T-cell (primary cell): ENCODE results near the gene LINGO4. TPM values are rescaled to one million over a fixed set of nuclear protein-coding genes. Genes with fewer than 3 reads are reported as not detected.

ENCODE experiments used
- ATAC-seq, 4 experiments: fragments of 200-7000 bp in 3 of 4; fragments of 150-1000 bp in 1 of 4; cut with Tn5 transposase; replicated peaks in 1 of 4; 1 replicate in 3 of 4; 2 replicates in 1 of 4; pipeline ENCODE4 v1.10.0; 2021; ENCODE audit warnings: moderate library complexity in 3 of 4, mild to moderate bottlenecking in 2 of 4, moderate number of reproducible peaks in 1 of 4
- CTCF ChIA-PET, 2 donors: fragments of 300-600 bp; sonication (Branson Sonifier 250); formaldehyde crosslinking; loops; one replicate each; lab custom pipeline; 2022; ENCODE audit warnings: antibody characterized with exemption in 2 of 2; lab: Charles Lee
- POLR2A ChIA-PET, 2 donors: fragments of 300-600 bp; sonication (Branson Sonifier 250); formaldehyde crosslinking; loops; one replicate each; lab custom pipeline; 2022; ENCODE audit warnings: antibody characterized with exemption in 2 of 2; lab: Charles Lee
- DNase-seq, 35 experiments: peaks; one replicate each; pipeline versions ENCODE4 v3.0.0 to v3.0.0-alpha.2; 2013 to 2023
- H3K27ac ChIP-seq: one replicate; pipeline ENCODE4 v1.5.1; 2013; ENCODE audit warnings: low read length
- H3K27me3 ChIP-seq, 2 experiments: replicated peaks in 1 of 2; 1 replicate in 1 of 2; 2 replicates in 1 of 2; pipeline versions ENCODE4 v1.6.1 to v1.7.0; 2013; ENCODE audit warnings: low read length in 1 of 2, mixed read lengths in 1 of 2; ENCODE audit not compliant: control insufficient read depth in 2 of 2, insufficient read depth in 2 of 2; ENCODE audit errors: extremely low read depth in 1 of 2
- H3K36me3 ChIP-seq, 2 donors: 1 replicate in 1 of 2; 2 replicates in 1 of 2; pipeline versions ENCODE4 v1.6.1 to v1.7.0; 2013; ENCODE audit warnings: low read length in 1 of 2; ENCODE audit not compliant: control insufficient read depth in 2 of 2, insufficient read depth in 1 of 2; ENCODE audit errors: extremely low read depth in 1 of 2
- H3K4me1 ChIP-seq, 2 experiments: 1 replicate in 1 of 2; 2 replicates in 1 of 2; pipeline versions ENCODE4 v1.6.1 to v1.7.0; 2013; ENCODE audit warnings: low read length in 2 of 2, mixed read lengths in 1 of 2; ENCODE audit not compliant: insufficient read depth in 2 of 2, control insufficient read depth in 1 of 2; ENCODE audit errors: extremely low read depth in 1 of 2
- H3K4me3 ChIP-seq, 2 donors: 1 replicate in 1 of 2; 2 replicates in 1 of 2; pipeline versions ENCODE4 v1.5.1 to v1.7.0; 2013; ENCODE audit warnings: mild to moderate bottlenecking in 2 of 2, low read length in 1 of 2, moderate library complexity in 1 of 2; ENCODE audit not compliant: control insufficient read depth in 1 of 2; ENCODE audit errors: extremely low read depth in 1 of 2
- H3K9me3 ChIP-seq: 2 replicates; pipeline ENCODE4 v1.7.0; 2013
- H3K27ac Mint-ChIP-seq, 2 donors: one replicate each; pipeline ENCODE4 v1.8.0; 2020 to 2021; ENCODE audit warnings: mild to moderate bottlenecking in 2 of 2, mixed read lengths in 2 of 2
- H3K27me3 Mint-ChIP-seq, 2 donors: one replicate each; pipeline ENCODE4 v1.8.0; 2021 to 2022; ENCODE audit warnings: mixed read lengths in 2 of 2
- H3K36me3 Mint-ChIP-seq: one replicate; pipeline ENCODE4 v1.8.0; 2021; ENCODE audit warnings: mixed read lengths
- H3K4me1 Mint-ChIP-seq, 3 donors: one replicate each; pipeline ENCODE4 v1.8.0; 2020 to 2022; ENCODE audit warnings: mixed read lengths in 3 of 3, mild to moderate bottlenecking in 1 of 3
- H3K4me3 Mint-ChIP-seq, 3 donors: one replicate each; pipeline ENCODE4 v1.8.0; 2020 to 2022; ENCODE audit warnings: mild to moderate bottlenecking in 3 of 3, mixed read lengths in 3 of 3, moderate library complexity in 3 of 3
- H3K9me3 Mint-ChIP-seq, 3 donors: one replicate each; pipeline ENCODE4 v1.8.0; 2020 to 2022; ENCODE audit warnings: mixed read lengths in 3 of 3
- WGBS: methylation state at CpG from one replicate; pipeline ENCODE4 v1.1.5; 2013; ENCODE audit warnings: missing lambda C conversion rate; ENCODE audit not compliant: insufficient coverage; 5-methylcytosine and 5-hydroxymethylcytosine counted together
- total RNA-seq, 35 experiments: library from RNA in 6 of 35; stranded (reverse) in 6 of 35; fragments of 120-200 nt in 1 of 35; gene quantifications; one replicate each; pipeline versions ENCODE4 v1.2.1 to v1.2.4 and lab custom pipeline; 2013 to 2026

LINGO4 gene
- total RNA-seq, 5 donors from 2014 or later (not counting 1 experiment from before 2014, with no cell fraction given) = 0.25 to 0.40 (median 0.36) TPM; not detected in 2

- H3K4me1 ChIP-seq = peaks cover 15 to 82% of the 10 kb centered on the region in 2 experiments
- Mint-ChIP-seq H3K27ac (peak overlapping the region; percentile 83 to 86), H3K9me3 (no peaks in the 10 kb centered on the region), H3K36me3 (no peaks in the 10 kb centered on the region), H3K4me1 (peaks cover 47 to 91% (median 72%) of the 10 kb centered on the region in 3 donors), H3K4me3 (no peak overlapping the region), H3K27me3 (no peaks in the 10 kb centered on the region)
- ATAC-seq (no peak), DNase-seq (no peak)
- H3K27me3 ChIP-seq = peaks cover 0 to 5% of the 10 kb centered on the region in 2 experiments
- CTCF ChIA-PET = interaction anchor here in 1 of 2 donors (1.4 kb wide), 1 partner anchor 11 kb away, joined by 3 read pairs; no protein-coding TSS in a partner anchor
- H3K36me3 ChIP-seq = no peaks in the 10 kb centered on the region
- H3K9me3 ChIP-seq = no peaks in the 10 kb centered on the region
- peak overlapping the region; percentile 69 for H3K27ac ChIP-seq
- H3K4me3 ChIP-seq = no peak overlapping the region
- POLR2A ChIA-PET = no interaction called here
- 85% methylated on average over 11 of the region's 12 CpGs for WGBS
These were observed 14.1 kb upstream of the LINGO4 start for GRCh38 chr1:151819227-151819835.

DNA sequence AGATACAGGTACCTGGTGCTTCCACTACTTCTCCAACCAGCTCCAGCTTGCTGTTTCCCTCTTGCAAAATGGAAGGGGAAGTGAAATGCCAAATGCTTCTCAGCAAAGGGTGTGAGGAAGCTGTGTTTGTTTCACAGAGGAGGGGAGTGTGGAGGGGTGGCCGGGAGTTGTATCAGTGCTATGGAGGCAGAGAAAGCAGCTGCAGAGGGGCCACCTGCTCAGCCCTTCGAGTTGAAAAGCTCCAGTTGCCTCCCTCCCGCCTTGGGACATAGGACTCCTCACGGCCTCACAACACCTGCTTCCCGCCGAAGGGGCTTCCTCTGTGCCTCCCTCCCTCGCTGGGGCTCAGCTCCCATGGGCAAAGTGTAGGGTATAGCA, 12.1 kb upstream of the LINGO4 start:
- H3K4me3 ChIP-seq = no peak overlapping the region
- ChIA-PET CTCF (no interaction called here), POLR2A (interaction anchor here in 1 of 2 donors (0.5 kb wide), 1 partner anchor 54 kb away, joined by 5 read pairs; the partner anchor contains the start of gene MRPL9)
- H3K9me3 Mint-ChIP-seq = no peaks in the 10 kb centered on the region
- H3K36me3 ChIP-seq = no peaks in the 10 kb centered on the region
- H3K36me3 Mint-ChIP-seq = no peaks in the 10 kb centered on the region
- H3K4me1 ChIP-seq = peaks cover 15 to 90% of the 10 kb centered on the region in 2 experiments
- H3K27me3 ChIP-seq = peaks cover 0 to 6% of the 10 kb centered on the region in 2 experiments
- H3K4me3 Mint-ChIP-seq = no peak overlapping the region
- H3K27ac Mint-ChIP-seq = peak overlapping the region; percentile 83 to 86
- no peaks in the 10 kb centered on the region for H3K27me3 Mint-ChIP-seq
- 77% methylated on average over 3 of the region's 7 CpGs for WGBS
- H3K4me1 Mint-ChIP-seq = peaks cover 45 to 96% (median 77%) of the 10 kb centered on the region in 3 donors
- H3K27ac ChIP-seq = peak overlapping the region; percentile 69
- no peaks in the 10 kb centered on the region for H3K9me3 ChIP-seq
- ATAC-seq (no peak), DNase-seq (no peak)

- no peaks in the 10 kb centered on the region for H3K27me3 Mint-ChIP-seq
- H3K4me1 Mint-ChIP-seq = peaks cover 44 to 93% (median 73%) of the 10 kb centered on the region in 3 donors
- H3K9me3 Mint-ChIP-seq = no peaks in the 10 kb centered on the region
- WGBS = 92% methylated on average over 16 of the region's 26 CpGs
- no peak for ATAC-seq
- POLR2A ChIA-PET = interaction anchor here (0.5 to 1.0 kb wide), 2 partner anchors 53 to 489 kb away, joined by 3 to 5 read pairs; partner anchors contain the start of gene MRPL9 (in 1 of the 2)
- Histone ChIP-seq H3K27me3 (peaks cover 0 to 6% of the 10 kb centered on the region in 2 experiments), H3K27ac (peak overlapping the region; percentile 69), H3K36me3 (no peaks in the 10 kb centered on the region), H3K4me1 (peaks cover 15 to 84% of the 10 kb centered on the region in 2 experiments), H3K9me3 (no peaks in the 10 kb centered on the region), H3K4me3 (peak overlapping the region in 1 of 2 donors; percentile 9)
- peak overlapping the region in 2 of 3 donors; percentile 31 to 61 for H3K4me3 Mint-ChIP-seq
- CTCF ChIA-PET = no interaction called here
- H3K27ac Mint-ChIP-seq = peak overlapping the region; percentile 83 to 86
- H3K36me3 Mint-ChIP-seq = no peaks in the 10 kb centered on the region
- no peak for DNase-seq
These were observed 11.5 kb upstream of the LINGO4 start for GRCh38 chr1:151816548-151817352.

- 0% methylated on average over 3 of the region's 12 CpGs for WGBS
- peaks cover 12 to 76% of the 10 kb centered on the region in 2 experiments for H3K4me1 ChIP-seq
- no peak overlapping the region for H3K4me3 ChIP-seq
- peaks cover 0 to 6% of the 10 kb centered on the region in 2 experiments for H3K27me3 ChIP-seq
- ATAC-seq (peak; percentile 71 to 92 (median 84)), DNase-seq (peak; percentile 36 to 71 (median 54))
- H3K36me3 ChIP-seq = no peaks in the 10 kb centered on the region
- POLR2A ChIA-PET = interaction anchor here in 1 of 2 donors (1.0 kb wide), 1 partner anchor 488 kb away, joined by 3 read pairs; no protein-coding TSS in a partner anchor
- CTCF ChIA-PET = no interaction called here
- no peaks in the 10 kb centered on the region for H3K9me3 Mint-ChIP-seq
- no peaks in the 10 kb centered on the region for H3K27me3 Mint-ChIP-seq
- H3K27ac ChIP-seq = peak overlapping the region; percentile 69
- H3K27ac Mint-ChIP-seq = peak overlapping the region; percentile 83 to 92
- no peaks in the 10 kb centered on the region for H3K36me3 Mint-ChIP-seq
- peak overlapping the region; percentile 37 to 61 (median 39) for H3K4me3 Mint-ChIP-seq
- peaks cover 37 to 83% (median 64%) of the 10 kb centered on the region in 3 donors for H3K4me1 Mint-ChIP-seq
- no peaks in the 10 kb centered on the region for H3K9me3 ChIP-seq
These were observed 10.6 kb upstream of the LINGO4 start for GRCh38 chr1:151815716-151816327.

- Mint-ChIP-seq H3K9me3 (no peaks in the 10 kb centered on the region), H3K27me3 (no peaks in the 10 kb centered on the region), H3K27ac (peak overlapping the region; percentile 83 to 92), H3K4me1 (peaks cover 32 to 76% (median 56%) of the 10 kb centered on the region in 3 donors), H3K4me3 (peak overlapping the region in 1 of 3 donors; percentile 61), H3K36me3 (no peaks in the 10 kb centered on the region)
- 81% methylated on average over 8 of the region's 8 CpGs for whole genome bisulfite sequencing
- Histone ChIP-seq H3K27ac (peak overlapping the region; percentile 37), H3K4me1 (peaks cover 12 to 68% of the 10 kb centered on the region in 2 experiments), H3K9me3 (no peaks in the 10 kb centered on the region), H3K4me3 (no peak overlapping the region), H3K36me3 (no peaks in the 10 kb centered on the region), H3K27me3 (peaks cover 0 to 6% of the 10 kb centered on the region in 2 experiments)
- CTCF ChIA-PET = no interaction called here
- ATAC-seq = no peak
- POLR2A ChIA-PET = interaction anchor here in 1 of 2 donors (0.7 to 0.8 kb wide), 2 partner anchors 13 to 222 kb away, joined by 3 read pairs; no protein-coding TSS in a partner anchor
- no peak for DNase-seq
These were observed 9.8 kb upstream of the LINGO4 start for GRCh38 chr1:151814971-151815545.
